PFSK-1 (cell line): ENCODE data around the gene ADPRHL1.

ENCODE experiments used
- FOXP2 ChIP-seq: optimal IDR thresholded peaks from 2 replicates; pipeline ENCODE3; 2011; ENCODE audit warnings: borderline replicate concordance, control low read depth, inconsistent platforms; ENCODE audit not compliant: insufficient read depth; ENCODE audit errors: extremely low read length, extremely low read depth
- POLR2AphosphoS5 ChIP-seq: IDR thresholded peaks from 2 replicates; pipeline ENCODE4 v1.6.1; 2012; ENCODE audit warnings: low read depth, mild to moderate bottlenecking, control low read depth, low read length, moderate library complexity
- REST ChIP-seq, 2 experiments: IDR thresholded peaks; 2 replicates each; pipeline versions ENCODE4 v1.6.1 to v1.8.0; 2011 to 2012; ENCODE audit warnings: low read depth in 2 of 2, low read length in 2 of 2, control low read depth in 1 of 2, inconsistent platforms in 1 of 2, mild to moderate bottlenecking in 1 of 2, moderate library complexity in 1 of 2; ENCODE audit not compliant: insufficient read depth in 1 of 2
- SIN3A ChIP-seq: IDR thresholded peaks from 2 replicates; pipeline ENCODE4 v1.6.1; 2012; ENCODE audit warnings: mild to moderate bottlenecking, low read length, moderate library complexity, borderline replicate concordance; ENCODE audit not compliant: insufficient read depth
- TAF1 ChIP-seq: IDR thresholded peaks from 2 replicates; pipeline ENCODE4 v1.6.1; 2012; ENCODE audit warnings: low read length, control low read depth, borderline replicate concordance; ENCODE audit not compliant: insufficient read depth

The ADPRHL1 gene

GRCh38 chr13:113430378-113431110, 22.7 kb downstream of the ADPRHL1 start:
- TF ChIP-seq TAF1 (no peak), POLR2AphosphoS5 (no peak), REST (IDR thresholded peaks at IDR 0.05; ENCODE audit: insufficient read depth in 1 of 2, low read depth in 2 of 2, low read length in 2 of 2) (no peak), SIN3A (no peak), FOXP2 (no peak)

GRCh38 chr13:113429608-113429985, 23.7 kb downstream of the ADPRHL1 start:
- TF ChIP-seq REST (IDR thresholded peaks at IDR 0.05; ENCODE audit: insufficient read depth in 1 of 2, low read depth in 2 of 2, low read length in 2 of 2) (no peak), POLR2AphosphoS5 (no peak), FOXP2 (no peak), SIN3A (no peak), TAF1 (no peak)

- TF ChIP-seq REST (IDR thresholded peaks at IDR 0.05; ENCODE audit: insufficient read depth in 1 of 2, low read depth in 2 of 2, low read length in 2 of 2), result no peak
- TF ChIP-seq FOXP2, result no peak
- no peak for TF ChIP-seq SIN3A
- no peak for TF ChIP-seq TAF1
- TF ChIP-seq POLR2AphosphoS5, result no peak
These were observed 24.2 kb downstream of the ADPRHL1 start for GRCh38 chr13:113428871-113429607.

GRCh38 chr13:113428469-113428865, 24.8 kb downstream of the ADPRHL1 start:
- TF ChIP-seq REST (IDR thresholded peaks at IDR 0.05; ENCODE audit: insufficient read depth in 1 of 2, low read depth in 2 of 2, low read length in 2 of 2) (no peak), TAF1 (no peak), FOXP2 (no peak), SIN3A (no peak), POLR2AphosphoS5 (no peak)
